GM18858 (cell line): ENCODE measurements around the gene AP1B1.
"Not testable (repeated sequence)": the region's sequence is repeated elsewhere in the genome, so short reads cannot be mapped to it uniquely, and the experiment has no call there.

Experiments used
- ATAC-seq: cut with Tn5 transposase; IDR thresholded peaks from one replicate; pipeline ENCODE4 v1.9.1; 2021; ENCODE audit not compliant: unreplicated experiment

Gene AP1B1

GRCh38 chr22:29387921-29388758 is at the start of gene AP1B1:
Gene AP1B1, minus strand, starts transcription at chr22:29388570. Its CDS starts 21,327 bp downstream, at chr22:29367243.
- ATAC-seq, result peak; percentile 67

- no peak for ATAC-seq
These were observed 47.1 kb upstream of the AP1B1 start for GRCh38 chr22:29435236-29436136.

DNA sequence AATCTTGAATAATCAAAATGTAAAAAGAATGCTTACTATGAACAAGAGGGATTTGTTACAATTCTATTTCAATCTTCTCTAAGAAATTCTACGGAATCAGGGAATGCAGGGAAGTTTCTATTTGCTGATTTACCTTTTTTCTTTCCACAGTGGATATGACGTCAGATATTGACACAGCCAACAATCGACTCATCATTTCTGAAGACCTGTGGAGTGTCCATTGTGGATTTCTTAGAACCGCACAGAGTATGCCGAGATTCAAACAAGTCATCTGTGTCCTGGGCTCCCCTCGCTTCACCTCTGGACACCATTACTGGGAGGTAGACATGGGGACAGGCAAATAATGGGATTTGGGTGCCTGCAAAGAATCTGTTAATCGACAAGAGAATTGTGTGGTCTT is 45.9 kb upstream of the AP1B1 start:
- ATAC-seq, result no peak

DNA sequence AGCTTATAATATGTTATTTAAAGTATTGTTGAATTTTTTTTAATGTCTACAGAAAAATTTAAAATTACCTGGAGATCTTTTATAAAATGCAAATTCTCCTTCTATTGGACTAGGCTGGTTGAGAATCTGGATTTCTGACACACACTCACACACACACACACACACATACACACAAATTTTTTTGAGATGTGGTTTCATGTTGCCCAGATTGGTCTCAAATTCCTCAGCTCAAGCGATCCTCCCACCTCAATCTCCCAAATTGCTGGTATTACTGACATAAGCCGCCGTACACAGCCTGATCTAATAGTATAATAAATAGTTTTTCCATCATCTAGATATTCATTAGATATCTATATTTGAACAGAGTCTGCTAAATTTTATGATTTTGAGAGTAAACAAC is 45.5 kb upstream of the AP1B1 start:
- ATAC-seq, result no peak

DNA sequence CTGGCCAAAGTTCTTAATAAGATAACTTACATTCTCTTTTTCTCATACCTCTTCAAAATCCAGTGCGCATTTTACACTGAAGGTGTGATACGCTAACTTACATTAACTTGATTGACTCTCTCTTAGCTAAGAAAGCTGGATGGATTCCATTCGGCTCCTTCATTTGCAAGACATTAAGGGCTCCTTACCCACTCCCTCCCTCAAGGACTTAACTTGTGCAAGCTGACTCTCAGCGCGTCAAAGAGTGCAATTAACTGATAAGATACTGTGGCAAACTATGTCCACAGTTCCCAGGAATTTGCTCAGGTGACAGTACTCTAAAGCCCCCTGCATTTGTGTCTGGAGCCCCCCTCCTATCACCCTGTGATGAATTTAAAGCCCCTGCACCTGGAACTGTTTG is 43.6 kb upstream of the AP1B1 start:
- no peak for ATAC-seq

- ATAC-seq, result no peak
These were observed 38.9 kb upstream of the AP1B1 start for GRCh38 chr22:29427176-29427760.

DNA sequence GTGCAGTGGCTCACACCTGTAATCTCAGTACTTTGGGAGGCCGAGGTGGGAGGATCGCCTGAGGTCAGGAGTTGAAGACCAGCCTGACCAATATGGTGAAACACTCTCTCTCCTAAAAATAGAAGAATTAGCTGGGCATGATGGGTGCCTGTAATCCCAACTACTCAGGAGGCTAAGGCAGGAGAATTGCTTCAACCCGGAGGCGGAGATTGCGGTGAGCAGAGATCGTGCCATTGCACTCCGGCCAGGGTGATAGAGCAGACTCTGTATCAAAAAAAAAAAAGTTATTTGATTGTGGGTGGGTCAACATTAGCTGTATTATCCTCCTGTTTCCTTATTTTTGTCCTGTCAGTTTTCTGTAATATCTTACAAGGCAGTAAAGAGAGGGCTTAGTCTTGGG is 38.1 kb upstream of the AP1B1 start:
- ATAC-seq, result no peak

GRCh38 chr22:29418704-29419103 is 30.3 kb upstream of the AP1B1 start:
- not testable (repeated sequence) for ATAC-seq

- ATAC-seq, result not testable (repeated sequence)
These were observed 26.7 kb upstream of the AP1B1 start for GRCh38 chr22:29414951-29415591.

GRCh38 chr22:29412772-29413171 is 24.4 kb upstream of the AP1B1 start:
- ATAC-seq, result not testable (repeated sequence)

DNA sequence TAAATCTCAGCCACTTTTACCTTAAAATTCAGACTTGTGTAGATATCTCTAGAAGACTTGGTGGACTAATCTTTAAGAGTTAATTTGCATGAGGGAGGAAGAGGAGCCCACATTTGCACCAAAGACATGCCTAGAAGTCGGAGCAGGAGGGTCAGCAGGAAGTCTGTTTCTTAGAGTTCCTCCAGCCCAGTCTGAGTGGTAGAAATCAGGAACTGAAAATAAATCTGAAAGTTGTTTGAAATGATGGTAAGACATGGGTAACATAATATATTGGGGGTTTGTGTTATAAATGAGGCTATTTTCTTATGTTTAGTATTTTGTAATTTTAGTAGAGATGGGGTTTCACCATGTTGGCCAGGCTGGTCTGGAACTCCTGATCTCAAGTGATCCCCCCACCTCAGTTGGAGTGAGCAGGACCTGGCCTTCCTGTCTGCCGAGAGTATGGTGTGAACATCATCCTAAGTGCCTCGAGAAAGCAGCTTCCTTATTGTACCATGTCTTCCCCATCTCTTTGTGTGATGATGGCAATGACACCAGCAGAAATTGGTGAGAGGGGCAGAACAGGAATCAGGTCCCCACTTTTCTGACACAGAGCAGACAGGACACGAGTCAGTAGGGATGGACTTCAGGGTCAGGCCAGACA is 23.3 kb upstream of the AP1B1 start:
- peak; percentile 57 for ATAC-seq

DNA sequence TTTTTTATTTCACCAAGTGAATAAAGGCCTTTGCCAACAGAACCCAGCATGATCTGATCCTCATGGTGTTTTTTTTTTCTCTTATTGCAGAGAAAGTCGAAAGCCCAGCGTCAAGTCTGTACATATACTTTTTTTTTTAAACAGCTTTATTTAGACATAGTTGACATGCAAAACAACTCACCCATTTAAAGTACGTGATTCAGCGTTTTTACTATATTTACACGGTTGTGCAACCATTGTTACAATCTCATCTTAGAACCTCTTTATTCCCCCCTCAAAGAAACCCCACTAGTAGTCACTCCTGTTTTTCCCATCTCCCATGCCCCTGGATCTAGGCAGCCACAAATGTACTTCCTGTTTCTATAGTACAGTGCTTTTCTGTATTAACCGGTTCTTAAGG is 20.6 kb upstream of the AP1B1 start:
- ATAC-seq, result no peak

GRCh38 chr22:29401538-29401937 is 13.2 kb upstream of the AP1B1 start:
- ATAC-seq, result not testable (repeated sequence)

GRCh38 chr22:29400576-29400975 is 12.2 kb upstream of the AP1B1 start:
- no peak for ATAC-seq

- no peak for ATAC-seq
These were observed 9.4 kb upstream of the AP1B1 start for GRCh38 chr22:29397791-29398190.

DNA sequence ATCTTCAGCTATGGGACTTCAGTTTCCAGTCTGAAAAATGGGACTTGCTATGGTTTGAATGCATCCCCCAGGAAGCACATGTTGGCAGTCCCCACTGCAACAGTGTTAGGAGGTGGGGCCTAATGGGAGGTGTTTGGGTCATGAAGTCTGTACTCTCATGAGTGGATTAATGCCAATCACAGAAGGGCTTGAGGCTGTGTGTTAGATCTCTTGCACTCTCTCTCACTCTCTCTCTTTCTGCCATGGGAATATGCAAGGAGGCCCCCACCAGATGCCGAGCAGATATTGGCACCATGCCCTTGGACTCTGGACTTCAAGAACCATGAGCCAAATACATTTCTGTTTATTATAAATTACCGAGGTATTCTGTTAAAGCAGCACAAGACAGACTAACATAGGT is 7.8 kb upstream of the AP1B1 start:
- ATAC-seq, result no peak

GRCh38 chr22:29394931-29395581 is 6.7 kb upstream of the AP1B1 start:
- no peak for ATAC-seq

GRCh38 chr22:29393019-29393608 is 4.7 kb upstream of the AP1B1 start:
- no peak for ATAC-seq

- no peak for ATAC-seq
These were observed 3.2 kb upstream of the AP1B1 start for GRCh38 chr22:29391546-29391945.

GRCh38 chr22:29390270-29390669 is 1.9 kb upstream of the AP1B1 start:
- ATAC-seq, result no peak
